ENCODE measurements around the gene SFT2D3. TPM values are rescaled to one million over a fixed set of nuclear protein-coding genes. Genes with fewer than 3 reads are reported as not detected.
A peak's percentile ranks its signal among the peaks of the same experiment; 100 is the strongest.

SFT2D3 gene
- total RNA-seq, 1 experiment from 2014 or later, result 12.2 TPM

GRCh38 chr2:127733113-127733815 is 32.0 kb downstream of the SFT2D3 start:
- H3K27ac Mint-ChIP-seq (ENCODE audit: unreplicated experiment), result no peak overlapping the region
- BruUV-seq (replicated peaks), result no TSS peak
- peaks cover 20% of the 10 kb centered on the region for H3K4me1 Mint-ChIP-seq (ENCODE audit: low read depth, unreplicated experiment)
- Histone ChIP-seq H3K27me3 (replicated peaks; ENCODE audit: control insufficient read depth, insufficient read depth, low read length) (no peaks in the 10 kb centered on the region), H3K4me3 (ENCODE audit: low read depth, low read length) (no peak overlapping the region), H3K9me3 (no peaks in the 10 kb centered on the region), H3K4me1 (peaks cover 35% of the 10 kb centered on the region), H3K36me3 (ENCODE audit: control insufficient read depth, insufficient read depth, low read length) (no peaks in the 10 kb centered on the region)
- POLR2A ChIA-PET, result no interaction called here
- no peak for TF ChIP-seq CTCF (IDR thresholded peaks at IDR 0.05; ENCODE audit: insufficient read depth in 1 of 2, low read depth in 1 of 2, low read length in 1 of 2, severe bottlenecking in 1 of 2, unreplicated experiment in 1 of 2)
- intact Hi-C loops (cut with micrococcal nuclease; ENCODE audit: unreplicated experiment), result no loop called here
- DNase-seq, result no peak
- no peaks in the 10 kb centered on the region for H3K9me3 Mint-ChIP-seq (ENCODE audit: unreplicated experiment)
- no peaks in the 10 kb centered on the region for H3K27me3 Mint-ChIP-seq (ENCODE audit: insufficient read depth, unreplicated experiment)
- H3K4me3 Mint-ChIP-seq (ENCODE audit: unreplicated experiment), result no peak overlapping the region
- CTCF ChIA-PET, result no interaction called here
- peaks cover 42% of the 10 kb centered on the region for H3K36me3 Mint-ChIP-seq (ENCODE audit: insufficient read depth, unreplicated experiment)

DNA sequence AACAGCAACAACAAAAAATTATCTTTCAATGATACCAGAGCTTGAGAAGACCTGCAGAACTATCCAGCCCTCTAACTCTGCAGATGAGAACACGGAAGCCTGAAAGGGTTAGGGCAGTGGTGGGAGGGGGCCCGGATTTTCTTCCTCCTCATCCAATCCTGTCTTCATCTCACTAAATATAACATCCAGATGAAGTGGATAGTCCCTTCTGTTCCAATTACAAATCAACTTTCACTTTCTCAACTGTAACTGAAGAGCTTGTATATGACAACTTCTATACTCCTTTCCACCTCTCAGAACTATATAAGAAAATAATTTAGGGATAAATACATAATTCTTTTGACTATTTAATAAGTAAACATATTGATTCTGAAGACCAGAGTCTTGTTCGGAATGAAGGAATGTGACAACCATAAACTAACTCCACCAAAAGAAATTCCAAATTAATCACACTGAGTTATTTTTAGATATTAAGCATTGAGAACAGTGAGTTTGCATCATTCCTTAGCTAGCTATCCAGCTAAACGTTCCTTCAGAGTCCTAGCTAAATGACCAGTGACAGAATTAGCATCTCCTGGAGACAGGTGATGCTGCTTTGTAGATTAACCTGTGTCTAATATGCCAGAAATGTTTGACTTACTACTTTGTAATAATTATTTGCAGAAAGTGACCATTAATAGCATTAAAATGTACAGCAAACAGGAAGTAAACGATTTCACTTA is 32.7 kb downstream of the SFT2D3 start:
- no peak for TF ChIP-seq CTCF (IDR thresholded peaks at IDR 0.05; ENCODE audit: insufficient read depth in 1 of 2, low read depth in 1 of 2, low read length in 1 of 2, severe bottlenecking in 1 of 2, unreplicated experiment in 1 of 2)
- no peaks in the 10 kb centered on the region for H3K27me3 ChIP-seq (replicated peaks; ENCODE audit: control insufficient read depth, insufficient read depth, low read length)
- peaks cover 39% of the 10 kb centered on the region for H3K4me1 ChIP-seq
- Mint-ChIP-seq H3K36me3 (ENCODE audit: insufficient read depth, unreplicated experiment) (peaks cover 47% of the 10 kb centered on the region), H3K4me1 (ENCODE audit: low read depth, unreplicated experiment) (peaks cover 20% of the 10 kb centered on the region), H3K27me3 (ENCODE audit: insufficient read depth, unreplicated experiment) (no peaks in the 10 kb centered on the region), H3K4me3 (ENCODE audit: unreplicated experiment) (no peak overlapping the region), H3K9me3 (ENCODE audit: unreplicated experiment) (no peaks in the 10 kb centered on the region), H3K27ac (ENCODE audit: unreplicated experiment) (no peak overlapping the region)
- CTCF ChIA-PET, result no interaction called here
- no peaks in the 10 kb centered on the region for H3K9me3 ChIP-seq
- BruUV-seq (replicated peaks), result no TSS peak
- intact Hi-C loops (cut with micrococcal nuclease; ENCODE audit: unreplicated experiment), result no loop called here
- no peak for DNase-seq
- no peak overlapping the region for H3K4me3 ChIP-seq (ENCODE audit: low read depth, low read length)
- POLR2A ChIA-PET, result no interaction called here
- H3K36me3 ChIP-seq (ENCODE audit: control insufficient read depth, insufficient read depth, low read length), result no peaks in the 10 kb centered on the region

GRCh38 chr2:127735044-127735443 is 33.7 kb downstream of the SFT2D3 start:
- Histone ChIP-seq H3K4me1 (peaks cover 39% of the 10 kb centered on the region), H3K36me3 (ENCODE audit: control insufficient read depth, insufficient read depth, low read length) (no peaks in the 10 kb centered on the region), H3K9me3 (no peaks in the 10 kb centered on the region), H3K27me3 (replicated peaks; ENCODE audit: control insufficient read depth, insufficient read depth, low read length) (no peaks in the 10 kb centered on the region), H3K4me3 (ENCODE audit: low read depth, low read length) (no peak overlapping the region)
- intact Hi-C loops (cut with micrococcal nuclease; ENCODE audit: unreplicated experiment), result loop anchor here (1.0 kb wide), 1 partner anchor 35 kb away; no protein-coding TSS in a partner anchor
- BruUV-seq (replicated peaks), result no TSS peak
- H3K4me1 Mint-ChIP-seq (ENCODE audit: low read depth, unreplicated experiment), result peaks cover 20% of the 10 kb centered on the region
- POLR2A ChIA-PET, result no interaction called here
- CTCF ChIA-PET, result interaction anchor here (0.6 kb wide), 1 partner anchor 174 kb away, joined by 3 read pairs; no protein-coding TSS in a partner anchor
- peak; percentile 29 to 54 for DNase-seq
- no peaks in the 10 kb centered on the region for H3K9me3 Mint-ChIP-seq (ENCODE audit: unreplicated experiment)
- H3K27me3 Mint-ChIP-seq (ENCODE audit: insufficient read depth, unreplicated experiment), result no peaks in the 10 kb centered on the region
- H3K4me3 Mint-ChIP-seq (ENCODE audit: unreplicated experiment), result peak overlapping the region; percentile 26
- TF ChIP-seq CTCF (IDR thresholded peaks at IDR 0.05; ENCODE audit: insufficient read depth in 1 of 2, low read depth in 1 of 2, low read length in 1 of 2, severe bottlenecking in 1 of 2, unreplicated experiment in 1 of 2), result no peak
- H3K36me3 Mint-ChIP-seq (ENCODE audit: insufficient read depth, unreplicated experiment), result peaks cover 48% of the 10 kb centered on the region
- peak overlapping the region; percentile 61 for H3K27ac Mint-ChIP-seq (ENCODE audit: unreplicated experiment)

Data from Caco-2 (cell line).